ENCODE results near the gene BAIAP2L1.
A peak's percentile ranks its signal among the peaks of the same experiment; 100 is the strongest.

Gene BAIAP2L1

DNA sequence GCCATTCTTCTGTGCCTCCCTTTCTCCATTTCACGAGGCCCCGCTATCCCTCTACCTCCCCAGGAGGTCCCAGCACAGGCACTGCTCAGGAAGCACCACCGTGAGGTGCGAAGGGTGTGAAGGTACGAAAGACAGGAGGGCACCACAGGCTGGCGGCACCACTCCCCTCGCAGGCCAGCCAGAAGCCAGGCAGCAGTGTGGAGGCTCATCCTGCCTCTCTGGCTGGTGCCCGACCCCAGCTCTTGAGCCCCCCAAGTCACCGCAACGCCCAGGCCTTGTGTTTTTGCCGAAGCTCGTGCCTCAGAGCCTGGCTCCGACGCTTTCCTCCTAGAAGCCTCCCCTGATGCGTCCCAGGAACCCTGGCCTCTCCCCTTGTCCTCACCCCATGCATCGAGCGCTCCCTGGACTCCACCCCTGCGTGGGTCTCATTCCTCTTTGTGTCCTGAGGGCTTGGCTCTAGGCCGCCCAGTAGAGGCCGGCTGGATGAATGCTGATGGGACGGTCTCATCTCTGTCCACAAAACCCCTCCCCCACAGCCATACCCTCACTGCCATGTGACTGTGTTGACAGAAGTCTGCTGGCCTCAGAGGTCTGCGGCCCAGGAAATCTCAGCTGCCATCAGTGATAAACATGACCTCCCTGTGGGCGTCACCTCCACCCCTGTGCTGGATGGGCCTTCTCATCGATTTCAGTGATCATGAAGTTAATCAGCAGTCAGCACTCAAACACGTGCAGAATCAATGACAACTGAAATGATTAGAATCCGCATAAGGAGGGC, 100.1 kb downstream of the BAIAP2L1 start:
- no peak overlapping the region for H3K4me3 ChIP-seq (ENCODE audit: low read depth, low read length)
- no peak for DNase-seq (ENCODE audit: low read depth)
- TF ChIP-seq POLR2A (IDR thresholded peaks at IDR 0.05; ENCODE audit: extremely low read depth, insufficient read length) (no peak), MYC (IDR thresholded peaks at IDR 0.05; ENCODE audit: low read depth, low read length) (no peak)
- TF ChIP-seq, protein P1, sequence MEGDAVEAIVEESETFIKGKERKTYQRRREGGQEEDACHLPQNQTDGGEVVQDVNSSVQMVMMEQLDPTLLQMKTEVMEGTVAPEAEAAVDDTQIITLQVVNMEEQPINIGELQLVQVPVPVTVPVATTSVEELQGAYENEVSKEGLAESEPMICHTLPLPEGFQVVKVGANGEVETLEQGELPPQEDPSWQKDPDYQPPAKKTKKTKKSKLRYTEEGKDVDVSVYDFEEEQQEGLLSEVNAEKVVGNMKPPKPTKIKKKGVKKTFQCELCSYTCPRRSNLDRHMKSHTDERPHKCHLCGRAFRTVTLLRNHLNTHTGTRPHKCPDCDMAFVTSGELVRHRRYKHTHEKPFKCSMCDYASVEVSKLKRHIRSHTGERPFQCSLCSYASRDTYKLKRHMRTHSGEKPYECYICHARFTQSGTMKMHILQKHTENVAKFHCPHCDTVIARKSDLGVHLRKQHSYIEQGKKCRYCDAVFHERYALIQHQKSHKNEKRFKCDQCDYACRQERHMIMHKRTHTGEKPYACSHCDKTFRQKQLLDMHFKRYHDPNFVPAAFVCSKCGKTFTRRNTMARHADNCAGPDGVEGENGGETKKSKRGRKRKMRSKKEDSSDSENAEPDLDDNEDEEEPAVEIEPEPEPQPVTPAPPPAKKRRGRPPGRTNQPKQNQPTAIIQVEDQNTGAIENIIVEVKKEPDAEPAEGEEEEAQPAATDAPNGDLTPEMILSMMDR (IDR thresholded peaks at IDR 0.05; ENCODE audit: low read depth, low read length), result no peak
- TF ChIP-seq, protein P2, sequence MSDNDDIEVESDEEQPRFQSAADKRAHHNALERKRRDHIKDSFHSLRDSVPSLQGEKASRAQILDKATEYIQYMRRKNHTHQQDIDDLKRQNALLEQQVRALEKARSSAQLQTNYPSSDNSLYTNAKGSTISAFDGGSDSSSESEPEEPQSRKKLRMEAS (IDR thresholded peaks at IDR 0.05; ENCODE audit: low read depth, low read length), result no peak

DNA sequence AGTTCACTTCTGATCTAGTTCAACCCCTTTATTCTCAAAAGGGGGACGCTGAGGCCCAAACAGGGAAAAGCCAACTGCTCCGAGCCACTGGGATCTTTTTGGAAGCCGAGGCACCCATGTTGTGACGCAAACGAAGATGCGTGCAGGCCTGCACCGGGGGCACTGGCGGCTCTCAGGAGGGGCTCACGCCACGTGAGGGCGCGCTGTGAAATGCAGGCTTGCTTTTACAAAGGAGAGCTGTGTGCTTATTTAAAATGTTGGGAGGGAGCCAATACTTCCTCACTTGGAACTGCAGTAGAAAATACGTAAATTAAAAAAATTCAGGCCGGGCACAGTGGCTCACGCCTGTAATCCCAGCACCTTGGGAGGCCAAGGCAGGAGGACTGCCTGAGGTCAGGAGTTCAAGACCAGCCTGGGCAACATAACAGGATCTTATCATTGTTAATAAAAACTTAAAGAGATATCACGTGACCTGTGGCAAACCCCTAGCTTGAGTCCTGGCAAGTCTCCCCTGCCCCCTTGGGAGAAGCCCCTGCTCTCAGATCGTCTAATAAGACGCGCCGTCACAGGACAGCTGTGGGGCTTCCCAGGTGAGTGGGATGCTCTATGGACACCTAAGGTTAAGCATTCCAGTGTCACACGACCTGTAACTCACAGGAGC, 103.1 kb downstream of the BAIAP2L1 start:
- H3K4me3 ChIP-seq (ENCODE audit: low read depth, low read length), result no peak overlapping the region
- TF ChIP-seq, protein P1 (IDR thresholded peaks at IDR 0.05; ENCODE audit: low read depth, low read length), result no peak
- TF ChIP-seq, protein P2 (IDR thresholded peaks at IDR 0.05; ENCODE audit: low read depth, low read length), result no peak
- TF ChIP-seq MYC (IDR thresholded peaks at IDR 0.05; ENCODE audit: low read depth, low read length), result no peak
- no peak for TF ChIP-seq POLR2A (IDR thresholded peaks at IDR 0.05; ENCODE audit: extremely low read depth, insufficient read length)
- DNase-seq (ENCODE audit: low read depth), result no peak

DNA sequence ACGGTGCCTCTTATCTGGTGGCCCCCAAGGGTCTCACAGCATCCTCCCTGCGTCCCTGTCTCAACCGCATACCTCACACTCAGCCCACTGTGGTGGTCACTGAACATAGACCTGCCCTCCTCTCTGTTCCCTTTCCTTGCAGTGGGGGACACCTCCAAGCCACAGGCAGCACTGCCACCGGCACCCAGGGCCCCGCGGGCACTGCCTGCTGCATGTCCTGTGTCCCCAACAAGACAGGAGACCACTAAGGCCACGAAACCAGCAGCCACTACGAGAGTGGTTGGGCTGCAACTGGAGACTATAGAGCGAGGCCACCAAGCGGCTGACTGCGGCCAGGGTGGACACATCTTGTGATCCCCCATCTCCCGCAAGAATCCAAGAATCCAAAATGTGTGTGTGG, 104.1 kb downstream of the BAIAP2L1 start:
- H3K4me3 ChIP-seq (ENCODE audit: low read depth, low read length), result no peak overlapping the region
- DNase-seq (ENCODE audit: low read depth), result no peak
- TF ChIP-seq, protein P2 (IDR thresholded peaks at IDR 0.05; ENCODE audit: low read depth, low read length), result no peak
- TF ChIP-seq MYC (IDR thresholded peaks at IDR 0.05; ENCODE audit: low read depth, low read length), result no peak
- TF ChIP-seq, protein P1 (IDR thresholded peaks at IDR 0.05; ENCODE audit: low read depth, low read length), result no peak
- TF ChIP-seq POLR2A (IDR thresholded peaks at IDR 0.05; ENCODE audit: extremely low read depth, insufficient read length), result no peak

DNA sequence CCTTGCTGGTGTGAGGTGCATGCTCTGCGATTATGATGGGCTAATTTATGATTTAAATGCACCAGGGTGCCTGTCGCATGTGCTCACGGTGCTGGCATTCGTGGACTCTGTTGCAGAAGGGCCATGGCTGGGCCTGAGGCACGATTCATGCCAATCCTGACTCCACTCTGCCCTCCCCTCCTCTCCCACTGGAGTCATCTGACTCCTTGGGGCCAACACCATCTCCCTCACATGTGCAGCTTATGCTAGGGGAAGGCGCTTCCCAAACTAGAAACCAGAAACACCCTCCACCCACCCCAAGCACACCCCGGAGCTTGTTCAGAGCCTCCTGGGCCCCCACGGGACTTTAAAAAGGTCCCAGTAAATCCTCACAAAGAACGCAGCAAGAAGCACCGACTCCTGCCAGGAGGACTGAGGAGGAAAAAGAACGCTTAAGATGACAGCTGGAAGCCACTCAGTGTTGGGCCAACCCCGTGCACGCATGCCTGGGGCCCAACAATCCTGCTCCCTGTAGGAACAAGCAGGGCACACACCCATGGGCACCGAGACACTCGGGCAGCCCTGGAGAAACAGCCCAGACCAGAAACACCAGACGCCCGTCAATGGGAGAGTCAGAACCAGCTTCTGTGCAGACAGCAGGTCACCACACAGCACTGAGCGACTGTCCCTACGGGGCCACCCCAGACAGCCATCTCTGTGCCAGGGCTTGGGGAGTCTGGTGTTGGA, 105.3 kb downstream of the BAIAP2L1 start:
- no peak overlapping the region for H3K4me3 ChIP-seq (ENCODE audit: low read depth, low read length)
- TF ChIP-seq, protein P2 (IDR thresholded peaks at IDR 0.05; ENCODE audit: low read depth, low read length), result no peak
- no peak for TF ChIP-seq MYC (IDR thresholded peaks at IDR 0.05; ENCODE audit: low read depth, low read length)
- TF ChIP-seq, protein P1 (IDR thresholded peaks at IDR 0.05; ENCODE audit: low read depth, low read length), result no peak
- TF ChIP-seq POLR2A (IDR thresholded peaks at IDR 0.05; ENCODE audit: extremely low read depth, insufficient read length), result no peak
- DNase-seq (ENCODE audit: low read depth), result no peak

DNA sequence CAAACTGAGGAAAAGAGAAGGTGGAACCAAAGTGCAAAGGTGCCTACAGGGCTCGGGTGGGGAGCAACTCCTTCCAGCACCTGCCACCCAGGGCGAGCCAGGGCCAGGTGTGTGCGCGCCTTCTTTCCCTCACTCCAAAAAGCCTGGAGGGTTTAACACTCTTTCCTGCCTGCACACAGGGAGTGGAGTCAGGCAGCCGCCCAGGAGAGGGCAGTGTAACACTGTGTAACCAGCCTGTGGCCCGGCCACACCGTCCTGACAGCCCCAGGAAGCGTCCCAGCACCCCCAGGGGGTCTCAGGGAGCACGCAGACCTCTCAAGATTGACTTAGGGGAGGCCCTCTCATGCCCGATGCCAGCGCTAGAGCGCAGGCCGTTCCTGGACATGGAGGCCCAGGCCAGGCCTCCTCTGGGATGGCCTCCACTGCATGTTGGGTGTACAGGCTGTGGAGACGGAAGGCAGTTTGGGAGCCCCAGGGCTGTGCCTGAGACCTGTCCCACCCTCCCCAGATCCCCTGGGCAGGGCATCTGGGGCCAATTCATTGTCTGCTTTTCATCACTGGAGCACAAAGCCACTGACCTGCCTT, 106.0 kb downstream of the BAIAP2L1 start:
- no peak overlapping the region for H3K4me3 ChIP-seq (ENCODE audit: low read depth, low read length)
- no peak for TF ChIP-seq POLR2A (IDR thresholded peaks at IDR 0.05; ENCODE audit: extremely low read depth, insufficient read length)
- TF ChIP-seq, protein P1 (IDR thresholded peaks at IDR 0.05; ENCODE audit: low read depth, low read length), result peak; percentile 90

More for the DNA sequence above, 106.0 kb downstream of the BAIAP2L1 start:
- peak; percentile 75 for DNase-seq (ENCODE audit: low read depth)

Measured in NB4 (cell line).